HL-60/S4 (cell line): ENCODE measurements around the gene NEBL.

Source experiments
- in situ Hi-C: fragments of 300-500 bp; cut with MboI; formaldehyde crosslinking; loops from 2 replicates; pipeline ENCODE4 v1.14.3; 2022; ENCODE audit warnings: low sequenced_read_pairs

Gene NEBL

DNA sequence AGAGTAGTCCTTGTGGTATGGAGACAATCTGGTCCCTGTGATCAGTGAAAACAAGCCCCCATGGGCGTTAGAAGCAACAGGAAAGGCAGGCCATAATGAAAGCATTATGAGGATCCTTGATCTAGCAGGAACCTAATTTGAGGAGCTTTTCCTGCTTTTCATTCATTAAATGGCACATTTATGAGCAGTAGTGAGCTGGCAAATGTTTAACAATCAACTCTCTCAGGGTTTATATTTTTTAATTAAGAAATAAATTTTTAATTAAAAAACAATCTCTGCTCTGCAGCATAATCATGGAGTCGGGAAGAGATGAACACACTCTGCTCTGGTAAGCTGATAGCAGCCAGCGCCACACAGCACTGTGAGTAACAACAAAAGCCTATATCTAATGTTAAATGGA lies 11.3 kb upstream of the NEBL start:
- in situ Hi-C loops, result no loop called here

DNA sequence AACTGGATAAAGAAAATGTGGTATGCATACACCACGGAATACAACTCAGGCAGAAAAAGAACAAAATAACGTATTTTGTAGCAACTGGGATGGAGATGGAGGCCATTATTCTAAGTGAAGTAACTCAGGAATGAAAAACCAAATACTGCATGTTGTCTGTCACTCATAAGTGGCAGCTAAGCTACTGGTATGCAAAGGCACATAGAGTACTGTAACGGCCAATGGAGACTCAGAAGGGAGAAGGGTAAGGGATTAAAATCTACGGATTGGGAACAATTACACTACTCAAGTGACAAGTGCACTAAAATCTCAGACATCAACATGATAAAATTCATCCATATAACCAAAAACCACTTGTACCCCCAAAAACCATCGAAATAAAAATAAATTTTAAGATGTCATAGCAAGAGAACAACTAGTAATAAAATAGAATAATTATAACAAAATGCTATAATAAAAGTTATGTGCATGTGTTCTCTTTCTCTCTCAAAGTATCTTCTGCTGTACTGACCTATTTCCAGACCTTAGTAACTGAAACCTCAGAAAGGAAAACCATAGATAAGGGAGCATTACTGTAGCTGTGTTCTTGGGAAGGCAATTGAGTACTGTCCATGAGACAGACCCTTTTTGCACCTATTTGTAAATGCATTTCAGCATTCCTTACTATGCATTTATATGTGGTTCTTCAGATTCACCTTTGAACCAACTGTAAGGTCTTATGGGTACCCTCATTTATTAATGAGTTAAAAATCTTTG lies 6.7 kb upstream of the NEBL start:
- in situ Hi-C loops, result no loop called here

DNA sequence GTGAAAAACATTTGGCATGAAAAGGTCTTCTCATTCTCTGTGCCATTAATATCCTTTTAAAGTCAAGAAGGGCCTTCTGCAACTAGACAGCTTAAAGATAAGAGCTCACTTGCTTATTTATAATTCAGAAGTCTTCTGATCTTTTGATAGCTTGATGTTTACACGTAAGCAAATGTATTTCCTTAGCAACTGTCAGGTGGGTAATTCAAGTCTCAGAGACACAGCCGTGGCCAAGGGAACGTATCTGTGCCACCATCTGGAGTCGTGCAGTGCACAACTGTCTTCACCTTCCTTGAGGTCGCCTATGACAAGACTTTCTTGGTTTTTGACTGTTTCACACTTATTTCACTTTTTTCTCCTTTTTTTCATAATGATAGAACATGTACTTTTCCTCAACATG lies 4.0 kb upstream of the NEBL start:
- in situ Hi-C loops, result no loop called here

DNA sequence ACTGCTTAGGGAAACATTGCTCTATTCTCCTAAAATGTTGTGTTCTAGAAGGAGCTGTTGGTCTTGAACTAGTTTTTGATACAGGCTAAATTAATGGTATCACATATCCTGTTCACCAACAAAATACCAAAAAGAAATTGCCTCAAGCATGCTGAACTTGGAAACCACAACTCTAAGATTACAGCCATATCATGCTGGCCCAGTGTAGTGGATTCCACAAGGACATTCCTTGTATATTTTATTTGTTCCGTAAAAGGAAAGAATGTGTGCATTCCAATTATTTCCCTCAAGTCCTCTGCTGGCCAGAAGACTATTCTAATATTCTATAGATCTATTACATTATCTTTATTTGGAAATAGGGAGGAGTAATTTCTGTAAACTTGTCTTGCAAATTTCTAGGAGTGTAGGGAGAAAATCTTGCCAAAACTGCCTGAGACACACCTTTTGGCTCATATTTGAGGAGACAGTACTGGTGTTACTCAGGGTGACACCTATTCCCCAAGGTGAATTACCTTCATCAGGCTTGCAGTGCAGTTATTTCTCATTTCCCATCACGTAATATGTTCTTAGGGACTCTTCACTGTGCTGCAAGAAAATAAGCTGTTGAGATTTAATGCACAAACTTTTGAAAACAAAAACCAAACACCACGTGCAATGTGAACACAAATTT lies 1.9 kb upstream of the NEBL start:
- in situ Hi-C loops, result loop anchor here (25.0 kb wide), 1 partner anchor 363 kb away; no protein-coding TSS in a partner anchor

DNA sequence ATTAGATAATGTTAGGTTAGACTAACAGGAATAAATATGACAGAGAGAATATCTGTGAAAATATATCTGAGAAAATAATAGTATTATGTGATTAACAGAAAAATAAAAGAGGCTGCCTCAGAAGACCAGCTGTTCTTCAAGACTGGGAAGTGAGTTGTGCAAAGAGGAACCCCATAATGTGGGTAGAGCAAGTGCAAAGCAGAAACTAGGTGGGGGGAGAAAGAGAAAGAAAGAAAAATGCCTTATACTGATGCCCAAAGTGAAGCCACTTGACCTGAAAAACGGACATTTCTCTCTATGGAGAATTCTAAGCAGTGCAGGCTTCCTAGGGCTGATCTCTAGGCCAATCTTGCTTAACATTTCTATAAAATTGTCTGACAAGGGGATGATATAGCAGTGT lies 3.8 kb downstream of the NEBL start:
- in situ Hi-C loops, result loop anchor here (25.0 kb wide), 1 partner anchor 369 kb away; no protein-coding TSS in a partner anchor

DNA sequence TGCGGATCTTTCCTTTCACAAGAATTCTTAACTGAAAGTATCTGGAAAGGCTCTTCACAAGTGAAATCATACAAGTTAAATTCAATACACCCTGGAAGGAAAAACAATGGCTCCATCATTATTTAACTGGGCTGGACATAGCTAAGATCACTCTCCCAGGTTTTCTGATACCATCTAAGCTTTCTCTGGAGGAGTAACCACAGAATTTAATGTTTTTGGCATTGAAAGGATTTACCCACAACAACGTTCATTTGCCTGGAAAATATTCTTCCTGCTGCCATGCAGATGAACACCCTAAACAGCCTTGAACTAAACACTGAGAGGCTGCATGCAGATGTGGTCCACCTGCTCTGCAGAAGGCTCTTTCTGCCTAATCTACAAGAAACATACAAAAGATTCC lies 4.3 kb downstream of the NEBL start:
- in situ Hi-C loops, result loop anchor here (25.0 kb wide), 1 partner anchor 370 kb away; no protein-coding TSS in a partner anchor

DNA sequence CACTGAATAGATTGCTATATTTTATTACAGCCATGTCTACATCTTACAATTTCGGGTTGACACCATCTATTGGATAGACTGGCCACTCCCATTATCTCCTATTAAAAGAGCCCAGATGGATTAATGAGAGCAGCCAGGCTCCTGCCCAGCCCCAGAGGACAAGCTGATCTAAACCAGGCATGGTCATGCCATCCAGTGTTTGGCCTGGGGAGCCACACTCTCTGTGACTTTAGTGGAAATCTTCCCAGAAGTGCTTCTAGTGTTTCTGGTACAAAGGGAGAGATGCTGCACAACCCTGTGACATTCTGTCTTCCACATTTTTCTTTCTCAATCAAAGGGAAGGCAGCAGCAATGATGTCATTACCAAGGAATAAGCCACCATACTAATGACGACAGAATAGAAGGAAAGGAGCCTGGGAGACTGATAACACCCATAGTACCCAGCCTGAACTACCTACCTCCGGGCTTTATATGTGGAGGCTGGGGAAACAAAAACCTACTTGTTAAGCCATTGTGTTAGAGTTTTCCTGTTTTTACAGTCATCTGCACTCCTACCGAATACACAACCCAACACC lies 5.0 kb downstream of the NEBL start:
- in situ Hi-C loops, result loop anchor here (25.0 kb wide), 1 partner anchor 370 kb away; no protein-coding TSS in a partner anchor

DNA sequence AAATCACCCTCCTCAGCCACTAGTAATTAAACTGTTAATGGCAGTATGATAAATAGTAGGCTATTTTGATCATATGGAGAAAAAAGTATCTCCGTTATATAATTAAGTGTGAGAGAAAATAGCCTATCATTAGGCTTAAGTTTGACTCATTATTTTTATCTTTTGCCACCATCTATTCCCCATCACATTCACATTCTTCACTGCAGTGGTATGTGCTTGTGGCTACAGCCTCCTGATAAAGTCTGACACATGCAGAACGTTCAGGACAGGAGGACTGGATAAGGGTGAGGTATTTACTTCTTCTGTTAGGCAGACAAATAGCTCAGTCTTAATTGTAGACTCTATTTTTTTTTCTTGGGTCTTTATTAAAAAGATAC lies 5.8 kb downstream of the NEBL start:
- in situ Hi-C loops, result loop anchor here (25.0 kb wide), 1 partner anchor 371 kb away; no protein-coding TSS in a partner anchor

DNA sequence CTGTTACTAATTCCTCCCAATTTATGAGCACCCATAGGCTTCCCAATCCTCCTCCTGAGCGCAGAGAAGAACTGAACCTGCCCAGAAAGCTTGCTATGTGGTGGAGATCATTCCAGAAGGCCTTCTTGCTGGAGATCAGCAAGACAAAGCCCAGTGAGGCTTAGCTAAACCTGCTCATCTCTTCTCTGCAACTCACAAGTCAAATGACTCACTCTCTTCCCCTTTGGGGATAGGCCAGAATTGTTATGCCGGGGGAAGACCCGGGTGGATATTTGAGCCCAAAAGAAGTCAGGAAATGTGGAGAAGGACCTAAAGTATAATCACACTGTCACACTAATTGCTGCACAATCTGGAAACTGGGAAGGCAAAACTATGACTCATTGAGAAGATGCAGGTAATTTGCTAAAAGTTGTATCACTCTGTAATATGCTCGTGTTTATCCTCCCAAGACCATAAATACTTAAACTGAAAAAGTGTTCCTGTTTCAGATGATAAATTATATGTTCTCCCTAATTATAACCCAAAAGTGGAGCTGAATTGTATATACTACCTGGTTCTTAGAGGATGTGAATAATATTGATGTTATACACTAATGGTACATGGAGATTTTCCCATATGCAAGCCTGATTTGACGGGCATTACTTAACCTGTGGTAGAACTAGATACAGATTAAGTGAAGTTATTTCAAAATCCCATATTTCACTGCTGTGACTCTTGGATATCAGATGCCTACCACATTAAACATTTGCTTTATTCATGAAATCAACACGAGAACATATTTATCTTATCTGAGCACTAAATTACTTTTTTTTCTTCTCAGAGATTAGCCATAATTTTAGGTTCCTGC lies 6.4 kb downstream of the NEBL start:
- in situ Hi-C loops, result loop anchor here (25.0 kb wide), 1 partner anchor 372 kb away; no protein-coding TSS in a partner anchor

DNA sequence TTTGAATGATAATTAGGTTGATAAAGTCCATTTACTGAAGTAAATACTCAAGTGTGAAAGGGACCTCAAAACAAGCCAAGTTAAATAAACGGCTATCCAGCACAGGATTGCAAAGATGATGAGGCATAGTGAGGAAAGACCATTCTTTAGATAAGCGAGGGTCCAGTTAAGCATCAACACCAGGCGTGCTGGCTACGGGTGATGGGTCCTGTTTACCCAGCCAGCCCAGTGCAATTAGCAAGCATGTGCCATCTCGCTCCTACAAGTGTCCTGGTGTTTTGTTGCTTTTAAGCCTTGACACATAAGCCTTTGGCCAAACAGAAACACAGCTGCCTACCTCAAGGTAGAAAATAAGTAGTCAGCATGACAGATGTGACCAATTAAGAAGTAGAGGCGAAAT lies 7.1 kb downstream of the NEBL start:
- in situ Hi-C loops, result loop anchor here (25.0 kb wide), 1 partner anchor 372 kb away; no protein-coding TSS in a partner anchor

DNA sequence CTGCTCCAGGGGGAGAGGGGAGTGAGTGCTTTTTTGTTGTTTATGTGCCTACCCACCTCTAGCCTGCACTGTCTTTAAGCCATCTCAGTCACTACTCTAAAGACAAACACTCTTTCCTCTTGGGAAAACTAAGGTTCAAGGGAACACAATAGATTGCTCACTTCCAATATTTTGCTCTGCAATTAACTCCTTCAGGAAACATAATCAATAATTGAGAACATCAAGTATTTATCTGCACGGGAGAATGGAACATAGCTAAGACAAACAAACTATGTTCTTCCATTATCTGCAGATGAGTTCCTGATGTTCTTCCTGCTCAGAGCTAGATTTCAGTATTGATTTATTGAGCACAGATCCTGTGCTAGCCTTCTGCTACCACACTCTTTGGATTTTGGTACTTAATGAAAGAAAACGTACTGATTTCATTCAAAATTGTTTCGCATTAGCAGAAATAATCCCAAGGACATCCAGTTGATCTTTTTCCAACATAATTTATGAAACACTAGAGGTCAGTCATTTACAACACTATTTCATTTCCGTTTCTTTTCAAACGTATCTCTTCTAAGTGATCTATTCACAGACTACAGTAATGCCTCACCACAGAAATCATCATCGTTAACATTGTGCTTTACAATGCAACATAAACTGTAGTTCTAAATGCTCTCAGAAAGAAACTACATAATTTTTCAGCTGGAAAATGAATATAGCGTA lies 8.3 kb downstream of the NEBL start:
- in situ Hi-C loops, result loop anchor here (25.0 kb wide), 1 partner anchor 374 kb away; no protein-coding TSS in a partner anchor

DNA sequence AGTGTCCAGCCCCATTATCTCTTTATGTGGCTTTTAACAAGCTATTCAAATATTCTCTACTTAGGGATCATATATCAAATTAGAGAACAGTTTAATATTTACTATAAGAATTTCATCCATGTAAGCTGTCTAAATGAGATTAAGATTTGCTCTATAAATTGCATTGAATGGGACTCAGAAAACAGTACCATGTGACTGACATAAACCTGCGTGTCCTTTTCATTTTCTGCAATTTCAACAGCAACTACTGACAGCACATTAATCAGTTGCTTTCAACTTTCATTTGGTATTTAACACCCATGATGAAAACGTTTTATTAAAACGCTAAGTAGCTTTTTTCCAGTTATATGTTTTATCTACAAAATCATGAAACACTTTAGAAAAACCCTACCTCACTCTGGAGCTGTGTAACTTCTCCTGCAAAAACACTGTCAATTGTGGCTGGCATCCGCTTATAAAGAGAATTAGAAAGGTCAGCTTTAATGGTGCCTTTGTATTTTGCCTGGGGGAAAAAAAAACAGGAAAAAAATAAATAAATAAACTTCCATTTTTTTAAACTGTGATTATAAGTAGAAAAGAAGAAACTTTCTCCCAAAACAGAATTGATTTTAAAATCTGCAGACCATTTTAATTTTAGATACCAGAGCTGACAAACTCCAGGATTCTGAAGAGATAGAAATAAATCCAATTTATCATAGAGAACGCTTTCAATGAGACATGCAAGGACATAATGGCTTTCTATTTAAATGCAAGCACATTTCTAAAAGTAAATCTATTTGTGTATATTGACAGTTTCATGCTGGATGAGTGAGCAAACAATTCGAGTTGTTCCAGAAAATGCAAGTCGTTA lies 9.2 kb downstream of the NEBL start:
- in situ Hi-C loops, result loop anchor here (25.0 kb wide), 1 partner anchor 374 kb away; no protein-coding TSS in a partner anchor

DNA sequence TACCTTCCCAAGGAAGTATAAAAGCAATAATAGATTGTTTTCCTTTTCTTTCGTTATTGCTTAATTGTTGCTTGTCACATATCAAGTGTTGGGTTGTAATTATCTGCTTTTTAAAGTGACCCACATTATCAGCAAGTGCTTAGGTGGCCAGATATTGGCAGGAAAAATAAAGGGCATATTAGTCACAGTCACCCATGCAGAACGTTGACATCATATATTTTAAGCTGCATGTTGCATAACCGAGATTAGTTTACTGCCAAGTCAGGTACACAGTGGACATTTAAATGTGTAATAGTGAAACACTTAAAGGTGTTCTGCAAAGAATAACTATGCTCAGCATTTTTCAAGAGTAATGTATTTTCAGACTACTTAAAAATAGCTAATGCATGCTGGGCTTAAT lies 11.4 kb downstream of the NEBL start:
- in situ Hi-C loops, result loop anchor here (25.0 kb wide), 1 partner anchor 377 kb away; no protein-coding TSS in a partner anchor

DNA sequence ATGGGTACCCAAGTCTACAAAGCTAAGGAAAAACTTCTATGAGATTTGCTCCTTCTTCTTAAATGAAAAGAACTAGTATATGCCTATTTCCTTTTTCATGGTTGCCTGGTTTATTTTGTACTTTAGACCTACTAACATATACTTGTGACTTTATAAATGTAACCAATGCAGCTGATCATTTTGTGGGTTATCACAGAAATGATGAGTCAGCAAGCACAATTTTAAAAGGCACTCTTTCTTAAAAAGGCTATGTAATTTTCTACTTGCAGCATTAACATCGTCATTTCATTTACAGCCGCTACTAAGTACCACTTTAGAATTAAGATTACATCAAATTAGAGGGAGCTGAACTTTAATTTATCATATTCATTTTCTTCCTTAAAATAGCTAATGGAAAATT lies 13.6 kb downstream of the NEBL start:
- in situ Hi-C loops, result loop anchor here (25.0 kb wide), 1 partner anchor 379 kb away; no protein-coding TSS in a partner anchor

DNA sequence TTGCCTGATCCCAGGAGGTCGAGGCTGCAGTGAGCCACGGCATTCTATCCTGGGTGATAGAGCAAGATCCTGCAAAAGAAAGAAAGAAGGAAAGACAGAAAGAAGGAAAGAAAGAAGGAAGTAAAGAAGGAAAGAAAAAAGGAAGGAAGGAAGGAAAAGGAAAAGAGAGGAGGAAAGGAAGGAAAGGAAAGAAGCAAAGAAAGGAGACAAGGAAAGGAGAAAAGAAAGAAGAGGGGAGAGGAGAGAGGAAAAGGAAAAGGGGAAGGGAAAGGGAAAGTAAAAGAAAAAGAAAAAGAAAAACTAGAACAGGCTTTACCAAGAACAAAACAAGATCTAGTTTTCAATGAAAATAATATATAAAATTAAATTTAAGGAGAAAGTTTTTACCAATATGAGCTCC lies 15.0 kb downstream of the NEBL start:
- in situ Hi-C loops, result loop anchor here (25.0 kb wide), 1 partner anchor 380 kb away; no protein-coding TSS in a partner anchor

DNA sequence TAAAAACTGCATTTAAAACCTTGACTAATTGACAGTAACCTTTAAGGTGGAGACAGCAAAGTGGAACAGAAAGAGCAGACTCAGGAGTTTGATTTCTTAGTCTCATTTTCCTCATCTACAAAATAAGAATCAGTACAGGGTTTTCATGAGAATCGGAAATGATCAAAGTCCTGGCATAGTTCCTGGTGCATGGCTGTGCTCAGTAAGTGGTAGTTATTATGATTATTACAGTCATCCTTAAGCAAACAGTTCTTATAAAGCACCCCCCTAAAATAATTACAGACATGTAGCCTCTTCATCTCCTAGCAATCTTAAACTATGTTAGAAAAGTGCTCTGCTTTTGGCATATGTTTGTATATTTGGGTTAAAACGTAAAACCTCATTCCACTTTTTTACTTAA lies 18.0 kb downstream of the NEBL start:
- in situ Hi-C loops, result loop anchor here (25.0 kb wide), 1 partner anchor 383 kb away; no protein-coding TSS in a partner anchor

DNA sequence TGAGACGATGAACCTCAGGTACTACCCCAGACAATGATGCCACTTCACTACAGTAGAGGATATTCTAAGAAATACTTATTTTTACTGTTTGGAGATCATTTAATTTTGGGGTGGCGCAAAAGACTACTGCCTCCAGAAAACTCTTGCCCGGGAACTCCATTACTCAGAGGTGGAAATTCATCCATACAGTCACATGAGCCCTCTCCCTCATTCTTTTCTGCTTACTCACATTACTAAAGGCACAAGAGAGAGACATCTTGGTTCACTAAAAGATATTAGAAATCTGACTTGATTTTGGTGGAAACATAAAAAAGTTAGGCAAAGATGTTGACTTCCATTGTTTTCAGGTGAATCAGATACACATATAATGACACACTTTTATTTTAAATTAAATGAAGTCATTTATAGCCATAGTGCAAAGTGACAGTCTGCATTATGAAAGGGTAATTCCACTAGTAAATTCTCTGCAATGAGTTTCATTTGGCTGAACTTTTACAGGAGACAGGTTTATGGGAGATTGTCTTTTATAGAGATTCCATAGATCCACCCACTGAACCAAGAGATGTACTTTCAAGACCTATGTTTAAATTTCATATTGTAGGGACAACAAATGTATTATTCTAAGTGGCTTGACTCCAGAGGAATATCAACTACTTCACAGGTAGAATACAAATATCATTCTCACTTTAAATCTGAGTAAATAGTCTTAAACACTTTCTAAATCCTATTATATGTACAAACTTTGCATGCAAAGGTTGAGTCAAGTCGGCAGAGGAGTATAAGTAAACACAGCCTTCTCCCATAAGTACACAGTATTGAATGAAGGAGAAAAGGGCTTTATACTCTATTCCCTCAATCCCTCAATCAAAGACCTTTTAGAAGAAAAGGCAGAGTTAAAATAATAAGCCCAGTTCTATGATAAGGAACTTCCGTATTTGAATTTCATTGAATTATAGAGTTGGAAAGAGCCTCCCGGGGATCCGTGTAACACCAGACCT lies 18.8 kb downstream of the NEBL start:
- in situ Hi-C loops, result loop anchor here (25.0 kb wide), 1 partner anchor 384 kb away; no protein-coding TSS in a partner anchor
